ENCODE data around the gene C5orf15. TPM values are rescaled to one million over a fixed set of nuclear protein-coding genes. Genes with fewer than 3 reads are reported as not detected.

The C5orf15 gene
- total and polyA plus RNA-seq, 2 experiments from 2014 or later, result 37.7 to 61.4 TPM

DNA sequence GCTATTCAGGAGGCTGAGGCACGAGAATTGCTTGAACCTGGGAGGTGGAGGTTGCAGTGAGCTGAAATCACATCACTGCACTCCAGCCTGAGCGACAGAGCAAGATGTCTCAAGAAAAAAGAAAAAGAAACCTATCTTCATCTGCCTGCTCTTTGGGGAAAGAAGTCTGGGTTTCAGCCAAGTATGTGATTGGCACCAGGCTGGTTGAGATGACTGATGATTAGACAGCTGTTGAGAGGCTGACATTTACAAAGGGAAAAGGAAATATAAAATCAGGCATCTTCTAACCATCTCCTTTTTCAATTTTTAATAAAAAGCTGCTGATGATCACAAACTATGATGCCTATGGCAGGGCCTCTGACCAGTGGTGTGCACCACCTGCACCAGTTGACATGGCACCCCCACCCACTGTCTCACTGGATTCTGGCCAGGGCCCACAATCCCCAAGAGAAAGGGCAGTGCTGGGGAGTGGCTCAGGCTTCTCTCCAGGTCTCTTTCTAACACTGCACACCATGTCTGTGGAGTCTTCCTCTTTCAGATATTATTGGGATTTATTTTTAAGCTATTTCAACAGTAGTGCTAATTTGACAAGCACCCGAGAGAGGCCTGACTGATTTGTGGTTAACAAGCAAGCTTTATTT, 17.2 kb upstream of the C5orf15 start:
- no peak overlapping the region for H3K4me2 ChIP-seq
- H3K36me3 Mint-ChIP-seq (ENCODE audit: low read depth), result peaks cover 85% of the 10 kb centered on the region
- H3K4me1 Mint-ChIP-seq, result no peaks in the 10 kb centered on the region
- H3K4me3 ChIP-seq, result no peak overlapping the region
- DNase-seq (ENCODE audit: low spot score) (no peak), ATAC-seq (no peak)
- H3K27ac ChIP-seq (ENCODE audit: low read depth), result no peak overlapping the region
- peaks cover 61% of the 10 kb centered on the region for H3K36me3 ChIP-seq (ENCODE audit: insufficient read depth)
- H3K27me3 Mint-ChIP-seq (ENCODE audit: insufficient read depth, low read depth, poor library complexity), result no peaks in the 10 kb centered on the region
- H3K27ac Mint-ChIP-seq, result no peak overlapping the region
- peaks cover 21% of the 10 kb centered on the region for H4K20me1 ChIP-seq (replicated peaks; ENCODE audit: insufficient read depth)
- H3K4me1 ChIP-seq (ENCODE audit: insufficient read depth), result no peaks in the 10 kb centered on the region
- peaks cover 69% of the 10 kb centered on the region for H3K79me2 ChIP-seq (replicated peaks; ENCODE audit: insufficient read depth)
- H3K4me3 Mint-ChIP-seq, result no peak overlapping the region
- no peaks in the 10 kb centered on the region; the same call in 2 of the 3 replicates for H3K9me3 Mint-ChIP-seq
- TF ChIP-seq ZNF114 (CRISPR knock-in tag; IDR thresholded peaks at IDR 0.05), result no peak
- TF ChIP-seq, protein P1, sequence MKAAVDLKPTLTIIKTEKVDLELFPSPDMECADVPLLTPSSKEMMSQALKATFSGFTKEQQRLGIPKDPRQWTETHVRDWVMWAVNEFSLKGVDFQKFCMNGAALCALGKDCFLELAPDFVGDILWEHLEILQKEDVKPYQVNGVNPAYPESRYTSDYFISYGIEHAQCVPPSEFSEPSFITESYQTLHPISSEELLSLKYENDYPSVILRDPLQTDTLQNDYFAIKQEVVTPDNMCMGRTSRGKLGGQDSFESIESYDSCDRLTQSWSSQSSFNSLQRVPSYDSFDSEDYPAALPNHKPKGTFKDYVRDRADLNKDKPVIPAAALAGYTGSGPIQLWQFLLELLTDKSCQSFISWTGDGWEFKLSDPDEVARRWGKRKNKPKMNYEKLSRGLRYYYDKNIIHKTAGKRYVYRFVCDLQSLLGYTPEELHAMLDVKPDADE (IDR thresholded peaks at IDR 0.05), result no peak
- no peak for TF ChIP-seq EZH2phosphoT487 (IDR thresholded peaks at IDR 0.05; ENCODE audit: unreplicated experiment)
- TF ChIP-seq NANOG (IDR thresholded peaks at IDR 0.05; ENCODE audit: borderline replicate concordance), result no peak
- TF ChIP-seq ZNF331 (CRISPR knock-in tag; IDR thresholded peaks at IDR 0.05; ENCODE audit: low read depth), result no peak
- TF ChIP-seq, protein P2, sequence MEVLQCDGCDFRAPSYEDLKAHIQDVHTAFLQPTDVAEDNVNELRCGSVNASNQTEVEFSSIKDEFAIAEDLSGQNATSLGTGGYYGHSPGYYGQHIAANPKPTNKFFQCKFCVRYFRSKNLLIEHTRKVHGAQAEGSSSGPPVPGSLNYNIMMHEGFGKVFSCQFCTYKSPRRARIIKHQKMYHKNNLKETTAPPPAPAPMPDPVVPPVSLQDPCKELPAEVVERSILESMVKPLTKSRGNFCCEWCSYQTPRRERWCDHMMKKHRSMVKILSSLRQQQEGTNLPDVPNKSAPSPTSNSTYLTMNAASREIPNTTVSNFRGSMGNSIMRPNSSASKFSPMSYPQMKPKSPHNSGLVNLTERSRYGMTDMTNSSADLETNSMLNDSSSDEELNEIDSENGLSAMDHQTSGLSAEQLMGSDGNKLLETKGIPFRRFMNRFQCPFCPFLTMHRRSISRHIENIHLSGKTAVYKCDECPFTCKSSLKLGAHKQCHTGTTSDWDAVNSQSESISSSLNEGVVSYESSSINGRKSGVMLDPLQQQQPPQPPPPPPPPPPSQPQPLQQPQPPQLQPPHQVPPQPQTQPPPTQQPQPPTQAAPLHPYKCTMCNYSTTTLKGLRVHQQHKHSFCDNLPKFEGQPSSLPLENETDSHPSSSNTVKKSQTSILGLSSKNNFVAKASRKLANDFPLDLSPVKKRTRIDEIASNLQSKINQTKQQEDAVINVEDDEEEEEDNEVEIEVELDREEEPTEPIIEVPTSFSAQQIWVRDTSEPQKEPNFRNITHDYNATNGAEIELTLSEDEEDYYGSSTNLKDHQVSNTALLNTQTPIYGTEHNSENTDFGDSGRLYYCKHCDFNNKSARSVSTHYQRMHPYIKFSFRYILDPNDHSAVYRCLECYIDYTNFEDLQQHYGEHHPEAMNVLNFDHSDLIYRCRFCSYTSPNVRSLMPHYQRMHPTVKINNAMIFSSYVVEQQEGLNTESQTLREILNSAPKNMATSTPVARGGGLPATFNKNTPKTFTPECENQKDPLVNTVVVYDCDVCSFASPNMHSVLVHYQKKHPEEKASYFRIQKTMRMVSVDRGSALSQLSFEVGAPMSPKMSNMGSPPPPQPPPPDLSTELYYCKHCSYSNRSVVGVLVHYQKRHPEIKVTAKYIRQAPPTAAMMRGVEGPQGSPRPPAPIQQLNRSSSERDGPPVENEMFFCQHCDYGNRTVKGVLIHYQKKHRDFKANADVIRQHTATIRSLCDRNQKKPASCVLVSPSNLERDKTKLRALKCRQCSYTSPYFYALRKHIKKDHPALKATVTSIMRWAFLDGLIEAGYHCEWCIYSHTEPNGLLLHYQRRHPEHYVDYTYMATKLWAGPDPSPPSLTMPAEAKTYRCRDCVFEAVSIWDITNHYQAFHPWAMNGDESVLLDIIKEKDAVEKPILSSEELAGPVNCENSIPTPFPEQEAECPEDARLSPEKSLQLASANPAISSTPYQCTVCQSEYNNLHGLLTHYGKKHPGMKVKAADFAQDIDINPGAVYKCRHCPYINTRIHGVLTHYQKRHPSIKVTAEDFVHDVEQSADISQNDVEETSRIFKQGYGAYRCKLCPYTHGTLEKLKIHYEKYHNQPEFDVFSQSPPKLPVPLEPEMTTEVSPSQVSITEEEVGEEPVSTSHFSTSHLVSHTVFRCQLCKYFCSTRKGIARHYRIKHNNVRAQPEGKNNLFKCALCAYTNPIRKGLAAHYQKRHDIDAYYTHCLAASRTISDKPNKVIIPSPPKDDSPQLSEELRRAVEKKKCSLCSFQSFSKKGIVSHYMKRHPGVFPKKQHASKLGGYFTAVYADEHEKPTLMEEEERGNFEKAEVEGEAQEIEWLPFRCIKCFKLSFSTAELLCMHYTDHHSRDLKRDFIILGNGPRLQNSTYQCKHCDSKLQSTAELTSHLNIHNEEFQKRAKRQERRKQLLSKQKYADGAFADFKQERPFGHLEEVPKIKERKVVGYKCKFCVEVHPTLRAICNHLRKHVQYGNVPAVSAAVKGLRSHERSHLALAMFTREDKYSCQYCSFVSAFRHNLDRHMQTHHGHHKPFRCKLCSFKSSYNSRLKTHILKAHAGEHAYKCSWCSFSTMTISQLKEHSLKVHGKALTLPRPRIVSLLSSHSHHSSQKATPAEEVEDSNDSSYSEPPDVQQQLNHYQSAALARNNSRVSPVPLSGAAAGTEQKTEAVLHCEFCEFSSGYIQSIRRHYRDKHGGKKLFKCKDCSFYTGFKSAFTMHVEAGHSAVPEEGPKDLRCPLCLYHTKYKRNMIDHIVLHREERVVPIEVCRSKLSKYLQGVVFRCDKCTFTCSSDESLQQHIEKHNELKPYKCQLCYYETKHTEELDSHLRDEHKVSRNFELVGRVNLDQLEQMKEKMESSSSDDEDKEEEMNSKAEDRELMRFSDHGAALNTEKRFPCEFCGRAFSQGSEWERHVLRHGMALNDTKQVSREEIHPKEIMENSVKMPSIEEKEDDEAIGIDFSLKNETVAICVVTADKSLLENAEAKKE (CRISPR knock-in tag; IDR thresholded peaks at IDR 0.05), result no peak
- TF ChIP-seq, protein P3, sequence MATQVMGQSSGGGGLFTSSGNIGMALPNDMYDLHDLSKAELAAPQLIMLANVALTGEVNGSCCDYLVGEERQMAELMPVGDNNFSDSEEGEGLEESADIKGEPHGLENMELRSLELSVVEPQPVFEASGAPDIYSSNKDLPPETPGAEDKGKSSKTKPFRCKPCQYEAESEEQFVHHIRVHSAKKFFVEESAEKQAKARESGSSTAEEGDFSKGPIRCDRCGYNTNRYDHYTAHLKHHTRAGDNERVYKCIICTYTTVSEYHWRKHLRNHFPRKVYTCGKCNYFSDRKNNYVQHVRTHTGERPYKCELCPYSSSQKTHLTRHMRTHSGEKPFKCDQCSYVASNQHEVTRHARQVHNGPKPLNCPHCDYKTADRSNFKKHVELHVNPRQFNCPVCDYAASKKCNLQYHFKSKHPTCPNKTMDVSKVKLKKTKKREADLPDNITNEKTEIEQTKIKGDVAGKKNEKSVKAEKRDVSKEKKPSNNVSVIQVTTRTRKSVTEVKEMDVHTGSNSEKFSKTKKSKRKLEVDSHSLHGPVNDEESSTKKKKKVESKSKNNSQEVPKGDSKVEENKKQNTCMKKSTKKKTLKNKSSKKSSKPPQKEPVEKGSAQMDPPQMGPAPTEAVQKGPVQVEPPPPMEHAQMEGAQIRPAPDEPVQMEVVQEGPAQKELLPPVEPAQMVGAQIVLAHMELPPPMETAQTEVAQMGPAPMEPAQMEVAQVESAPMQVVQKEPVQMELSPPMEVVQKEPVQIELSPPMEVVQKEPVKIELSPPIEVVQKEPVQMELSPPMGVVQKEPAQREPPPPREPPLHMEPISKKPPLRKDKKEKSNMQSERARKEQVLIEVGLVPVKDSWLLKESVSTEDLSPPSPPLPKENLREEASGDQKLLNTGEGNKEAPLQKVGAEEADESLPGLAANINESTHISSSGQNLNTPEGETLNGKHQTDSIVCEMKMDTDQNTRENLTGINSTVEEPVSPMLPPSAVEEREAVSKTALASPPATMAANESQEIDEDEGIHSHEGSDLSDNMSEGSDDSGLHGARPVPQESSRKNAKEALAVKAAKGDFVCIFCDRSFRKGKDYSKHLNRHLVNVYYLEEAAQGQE (IDR thresholded peaks at IDR 0.05; ENCODE audit: unreplicated experiment), result no peak
- no peak for TF ChIP-seq CREB1 (CRISPR knock-in tag; IDR thresholded peaks at IDR 0.05; ENCODE audit: low read depth)
- TF ChIP-seq EZH2 (IDR thresholded peaks at IDR 0.05; ENCODE audit: low read depth, unreplicated experiment), result no peak
- no peak for TF ChIP-seq JUNB (IDR thresholded peaks at IDR 0.05; ENCODE audit: unreplicated experiment)
- TF ChIP-seq STAT1 (IDR thresholded peaks at IDR 0.05; ENCODE audit: unreplicated experiment), result no peak
- H3K9me2 ChIP-seq (ENCODE audit: insufficient read depth), result no peaks in the 10 kb centered on the region
- H3F3A ChIP-seq (replicated peaks; ENCODE audit: low read depth), result 0 out of 2 replicates have a peak, but pooled peaks cover 2% of the 10 kb centered on the region
- H3K27me3 ChIP-seq (ENCODE audit: insufficient read depth), result no peaks in the 10 kb centered on the region
- H2AFZ ChIP-seq, result no peak overlapping the region
